GM21737 (cell line): ENCODE measurements around the gene KCTD8.
"Not testable (repeated sequence)": the region's sequence is repeated elsewhere in the genome, so short reads cannot be mapped to it uniquely, and the experiment has no call there.

ENCODE experiments used
- ATAC-seq: cut with Tn5 transposase; IDR thresholded peaks from one replicate; pipeline ENCODE4 v1.9.1; 2021; ENCODE audit warnings: mild to moderate bottlenecking, moderate library complexity; ENCODE audit not compliant: unreplicated experiment

KCTD8 gene

GRCh38 chr4:44342800-44343199 is 105.8 kb downstream of the KCTD8 start:
- no peak for ATAC-seq

DNA sequence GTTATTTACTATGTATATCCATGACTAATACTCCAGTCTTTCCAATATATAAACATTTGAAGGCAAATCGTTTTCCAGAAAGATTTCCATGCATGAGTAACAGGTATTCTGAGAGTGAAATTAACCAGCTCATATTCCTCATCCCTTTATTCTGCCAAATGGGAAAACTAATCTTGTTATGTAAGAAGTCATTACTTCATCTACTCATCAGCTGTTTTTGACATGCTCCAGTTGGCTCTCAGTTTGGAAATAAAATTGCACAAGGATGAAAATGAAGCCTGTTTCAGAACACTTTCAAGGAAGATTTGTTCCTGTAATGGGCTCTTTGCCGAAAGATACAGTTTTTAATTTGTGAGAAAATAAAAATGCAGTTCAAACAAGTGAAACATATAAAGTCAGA is 121.9 kb downstream of the KCTD8 start:
- ATAC-seq: no peak

- no peak for ATAC-seq
Measured at GRCh38 chr4:44320833-44321232, 127.8 kb downstream of the KCTD8 start.

DNA sequence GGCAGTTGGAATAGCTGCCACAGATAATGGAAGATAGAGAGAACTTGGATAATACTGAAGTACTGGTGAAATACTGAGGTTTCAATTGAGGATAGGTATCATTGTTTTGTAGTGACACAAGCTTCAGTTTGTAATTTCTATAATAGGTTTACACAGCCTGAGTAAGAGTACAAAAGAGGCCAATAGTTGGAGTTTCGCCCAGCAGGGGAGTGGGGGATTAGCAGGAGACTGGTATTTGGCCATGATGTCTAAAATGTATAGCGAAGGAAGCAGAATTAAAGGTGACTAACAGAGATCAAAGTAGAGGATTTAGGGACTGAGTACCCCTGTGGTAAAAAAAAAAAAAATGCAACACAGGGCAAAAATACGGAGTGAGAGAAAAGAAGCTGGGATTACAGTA is 129.5 kb downstream of the KCTD8 start:
- ATAC-seq: no peak

GRCh38 chr4:44313702-44314101 is 134.9 kb downstream of the KCTD8 start:
- no peak for ATAC-seq

DNA sequence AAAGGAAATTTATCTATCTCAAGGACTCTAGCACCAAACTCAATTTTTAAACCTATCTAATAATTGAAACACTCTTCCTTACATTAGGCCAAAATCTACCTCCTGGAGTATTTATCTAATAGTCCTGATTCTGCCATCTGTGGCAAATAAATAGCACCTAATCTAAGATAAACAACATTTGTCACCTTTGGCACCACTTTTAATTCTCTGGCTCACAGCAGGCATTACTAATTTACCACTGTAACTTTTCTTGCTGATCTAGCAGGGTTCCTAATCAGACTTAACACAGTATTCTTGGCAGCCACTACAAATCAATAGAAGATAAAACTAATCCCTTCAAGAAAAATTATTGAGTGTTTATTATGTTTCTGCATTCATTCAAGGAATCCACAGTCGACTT is 161.1 kb downstream of the KCTD8 start:
- no peak for ATAC-seq

DNA sequence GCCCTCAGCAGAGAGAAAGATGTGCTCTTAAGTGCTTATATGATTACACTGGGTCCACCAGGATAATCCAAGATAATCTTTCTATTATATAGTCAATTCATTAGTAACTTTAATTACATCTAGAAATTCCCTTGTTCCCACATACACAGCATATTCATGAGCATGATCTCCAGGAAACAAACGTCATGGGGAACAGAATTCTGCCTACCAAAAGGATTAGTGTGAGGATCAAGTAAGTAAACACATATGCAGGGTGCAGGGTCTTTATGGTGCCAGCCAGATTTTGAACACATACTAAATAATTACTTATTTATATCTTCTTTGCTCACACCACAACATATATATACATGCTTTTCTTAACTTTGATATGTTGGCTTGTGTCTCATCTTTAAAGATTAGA is 169.1 kb downstream of the KCTD8 start:
- ATAC-seq: no peak

DNA sequence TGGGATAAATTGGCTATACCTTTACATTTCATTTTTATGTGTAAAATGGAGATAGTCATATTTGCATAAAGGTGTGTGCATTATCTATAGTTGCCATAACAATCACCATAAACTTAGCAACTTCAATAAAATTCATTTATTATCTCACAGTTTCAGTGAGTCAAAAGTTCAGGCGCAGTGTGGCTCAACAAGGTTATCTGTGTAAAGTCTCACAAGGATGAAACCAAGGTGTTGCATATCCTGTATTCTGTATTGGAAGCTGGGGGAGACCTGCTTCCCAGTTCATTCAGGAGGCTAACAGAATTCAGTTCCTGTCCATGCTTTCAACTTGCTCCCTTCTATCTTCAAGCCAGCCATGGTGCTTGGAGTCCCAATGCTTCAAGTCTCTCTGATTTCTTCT is 169.5 kb downstream of the KCTD8 start:
- no peak for ATAC-seq

DNA sequence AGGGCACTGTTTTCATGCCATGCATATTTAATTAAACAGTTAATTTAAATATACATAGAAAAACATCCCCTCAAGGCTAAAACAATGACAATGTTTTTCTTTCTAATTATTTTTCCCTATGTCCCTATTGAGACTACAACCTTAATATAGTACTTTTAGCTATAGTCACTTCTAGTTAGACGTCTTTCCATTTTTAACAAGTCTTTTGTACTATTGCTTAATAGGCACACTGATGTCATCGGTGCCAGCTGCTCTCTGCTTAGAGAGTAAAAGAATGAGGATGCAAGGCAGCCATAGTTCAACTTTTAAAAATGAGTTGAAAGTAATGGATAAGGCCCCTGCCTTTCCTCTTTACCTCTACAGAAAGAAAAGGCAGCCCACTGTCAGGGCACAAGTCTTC is 191.1 kb downstream of the KCTD8 start:
- no peak for ATAC-seq

GRCh38 chr4:44256414-44256813 is 192.2 kb downstream of the KCTD8 start:
- no peak for ATAC-seq

DNA sequence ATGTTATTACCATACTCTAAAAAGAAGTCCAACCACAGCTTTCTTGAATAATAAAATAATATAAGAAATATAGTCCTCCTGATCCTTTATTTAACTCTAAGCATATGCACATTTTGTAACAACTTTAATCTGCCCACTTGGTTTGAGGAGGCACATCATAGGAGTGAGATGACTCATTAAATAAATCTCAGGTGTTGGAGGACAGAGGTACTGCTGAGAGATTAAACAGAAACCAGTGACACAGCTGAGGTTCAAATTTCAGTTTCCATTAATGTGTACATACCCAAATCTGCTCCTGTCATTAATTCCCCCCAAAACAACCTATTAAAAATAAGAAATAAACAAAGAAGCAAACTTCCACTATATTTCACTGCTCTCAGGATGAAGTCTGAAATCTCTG is 211.0 kb downstream of the KCTD8 start:
- ATAC-seq: no peak

DNA sequence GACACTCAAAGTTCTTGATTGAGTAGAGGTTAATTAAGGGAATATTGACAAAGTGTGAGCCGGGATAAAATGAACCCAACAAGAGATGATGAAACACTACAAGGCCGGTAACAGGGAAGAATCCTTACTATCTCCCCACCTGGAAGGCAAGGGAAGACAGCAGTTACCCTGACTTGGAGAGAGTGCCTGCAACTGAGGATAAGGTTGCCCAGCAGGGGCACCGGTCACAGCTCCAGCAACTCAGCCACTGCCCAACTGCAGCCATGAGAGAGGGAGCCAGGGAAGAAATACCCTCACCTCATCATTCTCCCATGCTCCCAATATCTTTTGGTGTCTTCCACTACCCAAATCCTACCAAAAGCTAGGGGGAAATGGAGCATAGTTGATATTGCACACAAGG is 212.7 kb downstream of the KCTD8 start:
- no peak for ATAC-seq

DNA sequence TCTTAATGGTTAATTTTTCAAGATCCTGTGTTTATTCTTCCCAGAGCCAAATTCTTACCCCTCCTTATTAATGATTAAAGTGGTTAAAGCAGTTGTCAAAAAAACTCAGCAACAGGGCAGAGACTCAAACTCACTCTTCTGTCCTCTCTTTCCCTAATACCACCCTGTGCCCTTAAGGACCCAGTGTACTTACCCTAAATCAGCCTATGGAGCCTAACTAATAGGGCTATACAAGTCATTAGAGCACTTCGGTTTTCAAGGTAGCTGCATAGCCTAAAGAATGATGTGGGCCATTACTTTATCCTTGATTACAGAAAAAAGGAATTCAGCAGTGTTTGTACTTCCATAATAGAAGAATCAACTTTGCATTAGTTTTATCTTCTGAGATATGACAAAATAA is 216.3 kb downstream of the KCTD8 start:
- no peak for ATAC-seq

GRCh38 chr4:44231006-44231405 is 217.6 kb downstream of the KCTD8 start:
- ATAC-seq: no peak

DNA sequence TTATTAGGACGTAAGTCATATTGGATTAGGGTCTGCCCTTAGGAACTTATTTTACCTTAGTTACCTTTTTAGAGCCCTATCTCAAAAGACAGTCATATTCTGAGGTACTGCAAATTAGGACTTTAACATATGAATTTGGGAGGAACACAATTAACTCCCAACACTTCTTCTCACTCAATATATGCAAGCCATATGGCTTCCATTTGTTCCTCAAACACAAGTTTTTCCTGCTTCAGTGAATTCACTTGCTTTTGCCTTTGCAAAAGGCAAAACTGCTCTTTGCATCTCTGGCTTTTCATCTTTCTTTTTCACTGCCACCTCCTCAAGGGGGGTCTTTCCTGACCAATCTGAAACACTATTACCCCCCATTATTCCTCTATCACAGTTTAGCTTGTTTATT is 220.3 kb downstream of the KCTD8 start:
- no peak for ATAC-seq

GRCh38 chr4:44221407-44221806 is 227.2 kb downstream of the KCTD8 start:
- ATAC-seq: no peak

GRCh38 chr4:44210750-44211149 is 237.9 kb downstream of the KCTD8 start:
- ATAC-seq: no peak

- ATAC-seq: no peak
Measured at GRCh38 chr4:44196796-44197195, 251.8 kb downstream of the KCTD8 start.

- ATAC-seq: no peak
Measured at GRCh38 chr4:44194365-44194764, 254.2 kb downstream of the KCTD8 start.

DNA sequence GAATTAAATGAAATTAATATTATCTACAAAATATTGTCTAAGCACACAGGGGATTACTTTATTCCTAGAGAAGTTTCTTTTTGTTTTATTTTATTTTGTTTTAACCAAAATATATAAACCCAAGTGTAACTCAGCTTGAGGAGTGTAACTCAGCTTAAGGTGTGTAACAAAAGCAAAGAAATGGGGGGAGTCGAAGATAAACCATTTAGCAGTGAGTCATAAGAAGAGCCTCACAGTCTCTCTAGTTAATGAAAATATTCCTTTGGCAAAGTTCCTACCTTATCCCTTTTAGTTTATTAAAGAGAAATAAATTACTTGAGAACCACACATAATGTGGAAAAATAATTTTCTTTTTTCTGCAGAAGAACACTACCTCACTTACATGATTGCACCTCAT is 261.8 kb downstream of the KCTD8 start:
- ATAC-seq: no peak

DNA sequence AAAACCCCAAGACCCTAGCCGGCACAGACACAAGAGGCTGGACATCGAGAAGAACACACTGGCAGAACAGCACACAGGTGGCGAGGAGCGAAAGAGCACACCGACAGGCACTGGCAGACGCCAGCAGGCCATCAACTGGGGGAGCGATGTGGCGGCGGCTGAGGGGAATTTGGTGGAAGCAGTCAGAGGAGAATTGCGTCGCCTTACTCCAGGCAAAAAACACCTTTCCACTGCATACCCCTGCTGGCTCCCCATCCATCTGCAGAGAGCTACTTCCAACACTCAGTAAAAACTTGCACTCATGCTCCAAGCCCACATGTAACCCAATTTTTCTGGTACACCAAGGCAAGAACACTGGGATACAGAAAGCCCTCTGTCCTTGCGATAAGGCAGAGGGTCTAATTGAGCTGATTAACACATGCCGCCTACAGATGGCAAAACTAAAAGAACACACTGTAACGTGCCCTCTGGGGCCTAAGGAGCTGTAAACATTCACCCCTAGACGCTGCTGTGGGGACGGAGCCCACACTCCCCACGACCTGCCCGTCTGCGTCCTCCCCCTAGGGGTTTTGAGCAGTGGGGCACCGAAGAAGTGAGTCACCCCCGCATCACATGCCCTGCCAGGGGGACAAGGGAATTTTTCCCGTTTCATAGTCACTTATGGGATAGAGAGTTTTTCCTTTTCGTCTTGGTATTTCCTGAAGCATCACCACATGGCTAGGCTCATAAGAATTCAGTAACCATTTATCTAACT is 262.3 kb downstream of the KCTD8 start:
- no peak for ATAC-seq

DNA sequence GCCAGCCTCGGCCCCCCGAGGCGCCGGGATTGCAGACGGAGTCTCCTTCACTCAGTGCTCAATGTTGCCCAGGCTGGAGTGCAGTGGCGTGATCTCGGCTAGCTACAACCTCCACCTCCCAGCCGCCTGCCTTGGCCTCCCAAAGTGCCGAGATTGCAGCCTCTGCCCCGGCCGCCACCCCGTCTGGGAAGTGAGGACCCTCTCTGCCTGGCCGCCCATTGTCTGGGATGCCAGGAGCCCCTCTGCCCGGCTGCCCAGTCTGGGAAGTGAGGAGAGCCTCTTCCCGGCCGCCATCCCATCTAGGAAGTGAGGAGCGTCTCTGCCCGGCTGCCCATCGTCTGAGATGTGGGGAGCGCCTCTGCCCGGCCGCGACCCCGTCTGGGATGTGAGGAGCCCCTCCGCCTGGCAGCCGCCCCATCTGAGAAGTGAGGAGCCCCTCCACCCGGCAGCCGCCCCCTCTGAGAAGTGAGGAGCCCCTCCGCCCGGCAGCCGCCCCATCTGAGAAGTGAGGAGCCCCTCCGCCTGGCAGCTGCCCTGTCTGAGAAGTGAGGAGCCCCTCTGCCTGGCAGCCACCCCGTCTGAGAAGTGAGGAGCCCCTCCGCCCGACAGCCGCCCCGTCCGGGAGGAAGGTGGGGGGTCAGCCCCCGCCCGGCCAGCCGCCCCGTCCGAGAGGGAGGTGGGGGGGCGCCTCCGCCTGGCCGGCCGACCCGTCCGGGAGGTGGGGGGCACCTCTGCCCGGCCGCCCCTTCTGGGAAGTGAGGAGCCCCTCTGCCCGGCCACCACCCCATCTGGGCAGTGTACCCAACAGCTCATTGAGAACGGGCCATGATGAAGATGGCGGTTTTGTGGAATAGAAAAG is 266.9 kb downstream of the KCTD8 start:
- not testable (repeated sequence) for ATAC-seq
